Measurements from ENCODE around the gene KRTCAP3. TPM values are rescaled to one million over a fixed set of nuclear protein-coding genes. Genes with fewer than 3 reads are reported as not detected.

KRTCAP3 gene
- total RNA-seq, 1 experiment from 2014 or later, result 0.22 TPM

DNA sequence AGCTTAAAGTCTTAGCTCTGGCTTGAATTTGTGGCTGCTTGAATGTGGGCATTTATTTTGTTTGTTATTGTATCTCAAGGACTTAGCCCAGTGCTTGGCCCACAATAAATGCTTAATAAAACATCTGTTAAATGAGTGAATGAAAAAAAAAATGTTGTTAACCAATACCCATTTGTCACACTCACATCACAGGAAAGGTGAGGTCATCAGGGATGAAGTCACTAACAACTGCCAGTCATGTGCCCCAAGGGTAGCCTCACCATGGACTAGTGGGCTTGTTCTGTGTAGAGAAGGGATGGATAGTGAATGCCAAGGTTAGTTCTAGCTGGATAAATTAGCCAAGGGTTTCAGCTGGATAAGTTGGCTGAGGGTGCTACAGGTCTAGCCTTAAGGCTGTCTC, 10.8 kb upstream of the KRTCAP3 start:
- Histone ChIP-seq H3K4me1 (ENCODE audit: insufficient read depth, low read length) (peaks cover 19% of the 10 kb centered on the region), H3K79me2 (ENCODE audit: low read length) (peaks cover 44% of the 10 kb centered on the region), H3K27ac (ENCODE audit: low read length) (no peak overlapping the region), H3K27me3 (ENCODE audit: low read length) (no peaks in the 10 kb centered on the region), H3K36me3 (ENCODE audit: low read depth, low read length) (peaks cover 31% of the 10 kb centered on the region), H3F3A (ENCODE audit: low read length, unreplicated experiment) (no peaks in the 10 kb centered on the region), H4K20me1 (ENCODE audit: low read length) (peaks cover 25% of the 10 kb centered on the region), H3K9me3 (ENCODE audit: low read length) (no peaks in the 10 kb centered on the region), H3K9ac (ENCODE audit: low read length) (no peak overlapping the region), H2AFZ (ENCODE audit: low read length) (no peak overlapping the region), H3K4me2 (ENCODE audit: low read length) (no peak overlapping the region), H3K4me3 (ENCODE audit: low read length) (no peak overlapping the region), H3K9me2 (replicated peaks; ENCODE audit: low read length) (no peaks in the 10 kb centered on the region)
- ChIA-PET CTCF (no interaction called here), POLR2A (ENCODE audit: unreplicated experiment) (no interaction called here)
- intact Hi-C loops (cut with micrococcal nuclease), result no loop called here
- ATAC-seq (no peak), DNase-seq (peak; percentile 36)
- TF ChIP-seq EZH2phosphoT487 (IDR thresholded peaks at IDR 0.05; ENCODE audit: borderline replicate concordance, low read length) (no peak), EZH2 (IDR thresholded peaks at IDR 0.05; ENCODE audit: low read length, unreplicated experiment) (no peak)
- TF ChIP-seq, protein P1, sequence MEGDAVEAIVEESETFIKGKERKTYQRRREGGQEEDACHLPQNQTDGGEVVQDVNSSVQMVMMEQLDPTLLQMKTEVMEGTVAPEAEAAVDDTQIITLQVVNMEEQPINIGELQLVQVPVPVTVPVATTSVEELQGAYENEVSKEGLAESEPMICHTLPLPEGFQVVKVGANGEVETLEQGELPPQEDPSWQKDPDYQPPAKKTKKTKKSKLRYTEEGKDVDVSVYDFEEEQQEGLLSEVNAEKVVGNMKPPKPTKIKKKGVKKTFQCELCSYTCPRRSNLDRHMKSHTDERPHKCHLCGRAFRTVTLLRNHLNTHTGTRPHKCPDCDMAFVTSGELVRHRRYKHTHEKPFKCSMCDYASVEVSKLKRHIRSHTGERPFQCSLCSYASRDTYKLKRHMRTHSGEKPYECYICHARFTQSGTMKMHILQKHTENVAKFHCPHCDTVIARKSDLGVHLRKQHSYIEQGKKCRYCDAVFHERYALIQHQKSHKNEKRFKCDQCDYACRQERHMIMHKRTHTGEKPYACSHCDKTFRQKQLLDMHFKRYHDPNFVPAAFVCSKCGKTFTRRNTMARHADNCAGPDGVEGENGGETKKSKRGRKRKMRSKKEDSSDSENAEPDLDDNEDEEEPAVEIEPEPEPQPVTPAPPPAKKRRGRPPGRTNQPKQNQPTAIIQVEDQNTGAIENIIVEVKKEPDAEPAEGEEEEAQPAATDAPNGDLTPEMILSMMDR (conservative IDR thresholded peaks at IDR 0.05; ENCODE audit: low read depth, low read length), result no peak
- no TSS peak for BruUV-seq (replicated peaks)

DNA sequence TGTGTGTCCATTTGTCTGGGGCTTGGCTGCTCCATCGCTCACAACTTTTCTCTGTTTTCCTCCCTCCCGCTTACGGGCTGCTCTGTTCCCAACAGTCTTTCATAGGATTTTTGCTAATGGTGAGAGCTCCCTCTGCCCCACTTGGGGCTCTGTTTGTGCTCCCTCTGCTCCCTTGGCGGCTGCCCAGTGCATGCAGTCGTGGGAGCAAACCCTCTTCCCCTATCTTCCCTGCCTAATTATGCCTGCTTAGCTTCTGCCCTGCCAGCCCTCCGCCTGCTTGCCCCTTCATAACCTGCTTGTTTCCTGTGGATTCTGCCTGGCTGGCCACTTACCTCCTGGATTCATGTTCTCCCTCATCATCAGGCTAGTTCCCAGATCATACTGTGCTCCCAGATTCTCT, 6.6 kb upstream of the KRTCAP3 start:
- H3K27me3 ChIP-seq (ENCODE audit: low read length), result no peaks in the 10 kb centered on the region
- H3K4me1 ChIP-seq (ENCODE audit: insufficient read depth, low read length), result peaks cover 3% of the 10 kb centered on the region; the same call in 1 of the 2 replicates
- intact Hi-C loops (cut with micrococcal nuclease), result no loop called here
- H3K4me2 ChIP-seq (ENCODE audit: low read length), result no peak overlapping the region
- no peaks in the 10 kb centered on the region for H3K9me2 ChIP-seq (replicated peaks; ENCODE audit: low read length)
- H3K79me2 ChIP-seq (ENCODE audit: low read length), result peaks cover 27% of the 10 kb centered on the region
- H3K9ac ChIP-seq (ENCODE audit: low read length), result no peak overlapping the region
- BruUV-seq (replicated peaks), result no TSS peak
- TF ChIP-seq, protein P1 (conservative IDR thresholded peaks at IDR 0.05; ENCODE audit: low read depth, low read length), result no peak
- no peak for TF ChIP-seq EZH2phosphoT487 (IDR thresholded peaks at IDR 0.05; ENCODE audit: borderline replicate concordance, low read length)
- TF ChIP-seq EZH2 (IDR thresholded peaks at IDR 0.05; ENCODE audit: low read length, unreplicated experiment), result no peak
- H3K9me3 ChIP-seq (ENCODE audit: low read length), result no peaks in the 10 kb centered on the region
- no peak overlapping the region for H3K27ac ChIP-seq (ENCODE audit: low read length)
- H4K20me1 ChIP-seq (ENCODE audit: low read length), result peaks cover 13% of the 10 kb centered on the region; the same call in 1 of the 2 replicates
- H3F3A ChIP-seq (ENCODE audit: low read length, unreplicated experiment), result no peaks in the 10 kb centered on the region
- DNase-seq (no peak), ATAC-seq (no peak)
- CTCF ChIA-PET, result no interaction called here
- H3K4me3 ChIP-seq (ENCODE audit: low read length), result no peak overlapping the region
- H2AFZ ChIP-seq (ENCODE audit: low read length), result no peak overlapping the region
- POLR2A ChIA-PET (ENCODE audit: unreplicated experiment), result no interaction called here
- peaks cover 53% of the 10 kb centered on the region for H3K36me3 ChIP-seq (ENCODE audit: low read depth, low read length)

DNA sequence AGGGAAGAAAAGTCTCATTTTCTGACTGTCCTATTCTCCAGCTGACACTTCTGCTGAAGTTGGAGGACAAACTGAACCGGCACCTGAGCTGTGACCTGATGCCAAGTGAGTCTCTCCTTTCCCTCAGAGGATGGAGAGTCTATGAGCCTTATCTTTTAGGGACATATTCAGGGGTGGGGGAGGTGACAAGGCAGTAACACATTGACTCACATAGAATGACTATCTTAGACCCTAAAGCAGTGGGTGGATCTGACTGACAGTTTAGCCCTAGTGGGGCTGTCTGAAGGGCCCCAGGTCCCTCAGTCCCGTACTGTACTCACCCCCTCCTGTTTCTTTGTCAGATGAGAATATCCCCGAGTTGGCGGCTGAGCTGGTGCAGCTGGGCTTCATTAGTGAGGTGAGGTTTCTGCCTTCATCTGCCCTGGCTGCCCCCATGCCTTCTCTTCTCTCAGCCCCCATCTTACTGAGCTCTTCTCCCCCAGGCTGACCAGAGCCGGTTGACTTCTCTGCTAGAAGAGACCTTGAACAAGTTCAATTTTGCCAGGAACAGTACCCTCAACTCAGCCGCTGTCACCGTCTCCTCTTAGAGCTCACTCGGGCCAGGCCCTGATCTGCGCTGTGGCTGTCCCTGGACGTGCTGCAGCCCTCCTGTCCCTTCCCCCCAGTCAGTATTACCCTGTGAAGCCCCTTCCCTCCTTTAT, 805 bp upstream of the KRTCAP3 start:
- Histone ChIP-seq H3K4me1 (ENCODE audit: insufficient read depth, low read length) (peaks cover 11% of the 10 kb centered on the region), H3F3A (ENCODE audit: low read length, unreplicated experiment) (no peaks in the 10 kb centered on the region), H3K9me2 (replicated peaks; ENCODE audit: low read length) (no peaks in the 10 kb centered on the region), H4K20me1 (ENCODE audit: low read length) (no peaks in the 10 kb centered on the region), H3K79me2 (ENCODE audit: low read length) (no peaks in the 10 kb centered on the region), H3K4me2 (ENCODE audit: low read length) (no peak overlapping the region), H2AFZ (ENCODE audit: low read length) (no peak overlapping the region), H3K27me3 (ENCODE audit: low read length) (no peaks in the 10 kb centered on the region), H3K9me3 (ENCODE audit: low read length) (no peaks in the 10 kb centered on the region), H3K27ac (ENCODE audit: low read length) (no peak overlapping the region), H3K36me3 (ENCODE audit: low read depth, low read length) (peaks cover 32% of the 10 kb centered on the region), H3K4me3 (ENCODE audit: low read length) (no peak overlapping the region), H3K9ac (ENCODE audit: low read length) (no peak overlapping the region)
- ATAC-seq, result no peak
- intact Hi-C loops (cut with micrococcal nuclease), result no loop called here
- ChIA-PET CTCF (no interaction called here), POLR2A (ENCODE audit: unreplicated experiment) (no interaction called here)
- TF ChIP-seq EZH2 (IDR thresholded peaks at IDR 0.05; ENCODE audit: low read length, unreplicated experiment), result no peak
- no peak for TF ChIP-seq EZH2phosphoT487 (IDR thresholded peaks at IDR 0.05; ENCODE audit: borderline replicate concordance, low read length)
- TF ChIP-seq, protein P1 (conservative IDR thresholded peaks at IDR 0.05; ENCODE audit: low read depth, low read length), result no peak
- DNase-seq, result no peak
- BruUV-seq (replicated peaks), result TSS peak; percentile 39

Data from PC-3 (cell line).